OCI-LY7 (cell line): ENCODE data around the gene NUDT7. TPM values are rescaled to one million over a fixed set of nuclear protein-coding genes. Genes with fewer than 3 reads are reported as not detected.

Source experiments
- BruUV-seq: library from RNA; stranded (reverse); fragments of 400-500 nt; replicated peaks from 2 replicates; lab custom pipeline; 2021; lab: Mats Ljungman, UMichigan
- CTCF ChIA-PET: fragments of 300-600 bp; sonication (Branson Sonifier 250); formaldehyde crosslinking; loops from one replicate; lab custom pipeline; 2022; ENCODE audit warnings: antibody characterized with exemption; ENCODE audit not compliant: unreplicated experiment; lab: Charles Lee
- POLR2A ChIA-PET: fragments of 300-600 bp; sonication (Branson Sonifier 250); formaldehyde crosslinking; loops from one replicate; lab custom pipeline; 2022; ENCODE audit warnings: antibody characterized with exemption; lab: Charles Lee
- DNase-seq: peaks from one replicate; pipeline ENCODE4 v3.0.0-alpha.2; 2015; ENCODE audit warnings: low spot score
- H2AFZ ChIP-seq: fragments of 200-600 bp; sonication (generic), shearing (Covaris generic); 2 replicates; pipeline ENCODE4 v1.6.1; 2014; ENCODE audit warnings: mild to moderate bottlenecking, antibody characterized with exemption, low read length, moderate library complexity
- H3K27ac ChIP-seq: fragments of 200-600 bp; sonication (generic); 2 replicates; pipeline ENCODE4 v1.5.1; 2014; ENCODE audit warnings: mixed run types, low read depth, mild to moderate bottlenecking, moderate library complexity, low read length, inconsistent platforms; ENCODE audit not compliant: poor library complexity, severe bottlenecking
- H3K36me3 ChIP-seq: fragments of 200-600 bp; sonication (generic); 2 replicates; pipeline ENCODE4 v1.6.1; 2014; ENCODE audit warnings: mild to moderate bottlenecking, antibody characterized with exemption, low read length, moderate library complexity, mixed read lengths; ENCODE audit not compliant: insufficient read depth
- H3K4me1 ChIP-seq: fragments of 200-600 bp; sonication (generic); 2 replicates; pipeline ENCODE4 v1.5.1; 2014; ENCODE audit warnings: mild to moderate bottlenecking, low read length; ENCODE audit not compliant: insufficient read depth, poor library complexity, severe bottlenecking
- H3K4me2 ChIP-seq: fragments of 200-600 bp; sonication (generic); 2 replicates; pipeline ENCODE4 v1.6.1; 2014; ENCODE audit warnings: mild to moderate bottlenecking, low read length
- H3K4me3 ChIP-seq: fragments of 200-600 bp; sonication (generic); 2 replicates; pipeline ENCODE4 v1.5.1; 2014; ENCODE audit warnings: mild to moderate bottlenecking, low read depth, low read length; ENCODE audit not compliant: poor library complexity, severe bottlenecking
- H3K79me2 ChIP-seq: fragments of 200-600 bp; sonication (generic); 2 replicates; pipeline ENCODE4 v1.6.1; 2016; ENCODE audit warnings: low read depth, mild to moderate bottlenecking, low read length, moderate library complexity, mixed read lengths; ENCODE audit not compliant: insufficient read depth
- H3K9me2 ChIP-seq: fragments of 200-600 bp; sonication (generic); 2 replicates; pipeline ENCODE4 v1.6.1; 2016; ENCODE audit warnings: mild to moderate bottlenecking, low read length, mixed read lengths; ENCODE audit not compliant: insufficient read depth
- H3K9me3 ChIP-seq: fragments of 200-600 bp; sonication (generic); 2 replicates; pipeline ENCODE4 v1.6.1; 2014; ENCODE audit warnings: mild to moderate bottlenecking, mixed run types, low read length, mixed read lengths
- H4K20me1 ChIP-seq: fragments of 200-600 bp; sonication (generic); 2 replicates; pipeline ENCODE4 v1.6.1; 2014; ENCODE audit warnings: mild to moderate bottlenecking, antibody characterized with exemption, low read length, moderate library complexity, mixed read lengths; ENCODE audit not compliant: insufficient read depth
- CTCF ChIP-seq: fragments of 200-600 bp; sonication (generic); conservative IDR thresholded peaks from 2 replicates; pipeline ENCODE4 v1.5.1; 2014; ENCODE audit warnings: mild to moderate bottlenecking, antibody characterized with exemption, low read length, moderate library complexity, mixed read lengths
- EZH2phosphoT487 ChIP-seq: fragments of 200-600 bp; sonication (generic); IDR thresholded peaks from 2 replicates; pipeline ENCODE4 v1.6.1; 2018; ENCODE audit warnings: low read depth, borderline replicate concordance, mild to moderate bottlenecking, mixed run types, antibody characterized with exemption, low read length, moderate library complexity, mixed read lengths
- intact Hi-C: fragments of 100-400 bp; cut with micrococcal nuclease; formaldehyde crosslinking; loops from one replicate; pipeline ENCODE4 v1.10.0; 2022; ENCODE audit not compliant: unreplicated experiment
- total RNA-seq, 2 experiments: library from RNA; depleted of rRNA in 1 of 2; stranded (reverse); fragments of >200 nt in 1 of 2; shearing (Covaris generic) in 1 of 2; gene quantifications; 2 replicates each; pipeline ENCODE4 v1.2.3, GENCODE V29; 2014 to 2022

NUDT7 gene
- total RNA-seq, 2 experiments from 2014 or later: 4.4 to 22.1 TPM

DNA sequence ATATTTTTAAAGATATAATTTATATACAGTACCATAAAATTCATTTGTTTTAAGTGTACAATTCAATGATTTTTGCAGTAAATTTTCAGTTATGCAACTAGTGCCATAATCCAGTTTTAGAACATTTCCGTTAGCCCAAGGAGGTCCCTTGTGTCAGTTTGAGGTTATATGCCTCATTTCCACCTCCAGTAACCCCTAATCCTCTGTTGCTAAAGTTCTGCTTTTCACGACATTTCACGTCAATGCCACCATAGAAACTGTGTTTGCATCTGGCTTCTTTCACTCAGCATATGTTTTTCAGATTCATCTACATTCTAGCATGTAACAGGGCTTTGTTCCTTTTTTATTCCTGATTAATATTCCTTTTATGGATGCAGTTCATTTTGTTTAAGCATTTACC lies 42.4 kb upstream of the NUDT7 start:
- TF ChIP-seq EZH2phosphoT487: no peak
- no peak for TF ChIP-seq CTCF
- peaks cover 11% of the 10 kb centered on the region for H3K4me1 ChIP-seq
- intact Hi-C loops: loop anchor here (2.0 to 10.0 kb wide), 2 partner anchors 43 to 325 kb away; partner anchors contain the start of gene NUDT7

DNA sequence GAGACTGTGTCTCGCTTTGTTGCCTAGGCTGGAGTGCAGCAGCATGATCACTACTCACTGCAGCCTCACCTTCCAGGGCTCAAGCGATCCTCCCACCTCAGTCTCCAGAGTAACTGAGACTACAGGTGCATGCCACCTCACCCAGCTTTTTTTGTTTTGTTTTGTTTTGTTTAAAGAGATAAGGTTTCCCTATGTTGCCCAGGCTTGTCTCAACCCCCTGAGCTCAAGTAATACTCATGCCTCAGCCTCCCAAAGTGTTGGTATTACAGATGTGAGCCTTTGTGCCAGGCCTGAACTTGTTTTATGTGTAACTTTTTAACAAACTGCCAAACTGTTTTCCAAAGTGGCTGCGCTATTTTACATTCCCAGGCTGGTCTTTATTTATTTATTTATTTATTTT lies 41.8 kb upstream of the NUDT7 start:
- no peak overlapping the region for H3K4me2 ChIP-seq
- H2AFZ ChIP-seq: no peak overlapping the region
- CTCF ChIA-PET: interaction anchor here (0.6 kb wide), 1 partner anchor 1153 kb away, joined by 3 read pairs; no protein-coding TSS in a partner anchor
- H3K4me3 ChIP-seq: no peak overlapping the region
- H3K9me2 ChIP-seq: no peaks in the 10 kb centered on the region
- no TSS peak for BruUV-seq
- intact Hi-C loops: loop anchor here (2.0 kb wide), 1 partner anchor 42 kb away; the partner anchor contains the start of gene NUDT7
- no peaks in the 10 kb centered on the region for H3K9me3 ChIP-seq
- DNase-seq: no peak
- peaks cover 11% of the 10 kb centered on the region for H3K4me1 ChIP-seq
- no peak overlapping the region for H3K27ac ChIP-seq
- H4K20me1 ChIP-seq: no peaks in the 10 kb centered on the region
- TF ChIP-seq CTCF (no peak), EZH2phosphoT487 (no peak)
- POLR2A ChIA-PET: no interaction called here
- H3K79me2 ChIP-seq: no peaks in the 10 kb centered on the region
- H3K36me3 ChIP-seq: no peaks in the 10 kb centered on the region

More for the DNA sequence above, 42.4 kb upstream of the NUDT7 start:
- Histone ChIP-seq H3K27ac (no peak overlapping the region), H4K20me1 (no peaks in the 10 kb centered on the region), H3K79me2 (no peaks in the 10 kb centered on the region), H3K9me2 (no peaks in the 10 kb centered on the region), H3K4me2 (0 out of 2 replicates have a peak overlapping the region, but pooled peaks have one; percentile 20), H3K36me3 (no peaks in the 10 kb centered on the region), H3K9me3 (no peaks in the 10 kb centered on the region), H3K4me3 (no peak overlapping the region), H2AFZ (peak overlapping the region; percentile 41)
- CTCF ChIA-PET: interaction anchor here (0.6 kb wide), 1 partner anchor 1153 kb away, joined by 3 read pairs; no protein-coding TSS in a partner anchor
- POLR2A ChIA-PET: no interaction called here
- peak; percentile 67 for DNase-seq
- no TSS peak for BruUV-seq

DNA sequence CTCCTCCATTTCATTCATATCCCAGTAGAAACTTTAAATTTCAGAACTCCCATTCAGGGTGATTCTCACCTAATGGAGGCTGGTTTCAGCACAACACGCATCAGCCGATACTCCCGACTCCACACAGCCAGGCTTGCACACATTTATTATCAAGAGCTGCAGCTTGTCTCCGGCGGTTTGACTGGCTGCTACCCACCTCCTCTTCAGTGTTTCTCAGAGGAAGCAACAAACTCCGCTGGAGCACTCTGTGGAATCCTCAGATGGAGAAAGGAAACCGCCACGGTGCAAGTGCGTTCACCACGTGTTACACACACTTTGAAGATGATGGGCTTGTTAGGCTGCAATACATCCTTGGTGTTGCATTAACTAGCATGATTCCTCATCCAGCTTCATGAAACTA lies 39.7 kb upstream of the NUDT7 start:
- POLR2A ChIA-PET: no interaction called here
- CTCF ChIA-PET: no interaction called here
- H3K36me3 ChIP-seq: no peaks in the 10 kb centered on the region
- no peaks in the 10 kb centered on the region for H3K9me3 ChIP-seq
- no TSS peak for BruUV-seq
- TF ChIP-seq EZH2phosphoT487: no peak
- TF ChIP-seq CTCF: no peak
- H3K4me1 ChIP-seq: peaks cover 11% of the 10 kb centered on the region
- no peak for DNase-seq
- H4K20me1 ChIP-seq: no peaks in the 10 kb centered on the region
- H3K9me2 ChIP-seq: no peaks in the 10 kb centered on the region
- H2AFZ ChIP-seq: no peak overlapping the region
- no peak overlapping the region for H3K4me2 ChIP-seq
- no peaks in the 10 kb centered on the region for H3K79me2 ChIP-seq
- H3K4me3 ChIP-seq: no peak overlapping the region
- intact Hi-C loops: no loop called here
- H3K27ac ChIP-seq: no peak overlapping the region
